Measurements from ENCODE around the gene HS3ST2.

Gene HS3ST2

GRCh38 chr16:22878955-22879354 is 65.0 kb downstream of the HS3ST2 start:
- H2BK5ac ChIP-seq (ENCODE audit: low read length): no peak overlapping the region
- H3K4ac ChIP-seq (ENCODE audit: low read length): no peak overlapping the region
- no CpG with 5 or more reads among the region's 6 CpGs for WGBS, 2 donors (ENCODE audit: extremely low coverage in 2 of 2, insufficient read length in 2 of 2, insufficient replicate concordance in 1 of 2)
- H4K8ac ChIP-seq (ENCODE audit: low read depth, low read length): no peak overlapping the region
- H3K4me2 ChIP-seq (ENCODE audit: insufficient read depth, low read length, poor library complexity, severe bottlenecking): no peak overlapping the region
- H3K79me1 ChIP-seq (ENCODE audit: low read depth, low read length): no peaks in the 10 kb centered on the region
- H3K9ac ChIP-seq (ENCODE audit: low read depth, low read length, poor library complexity): no peak overlapping the region
- no peak overlapping the region for H2BK15ac ChIP-seq (ENCODE audit: low read length)
- H3K18ac ChIP-seq (ENCODE audit: low read length): no peak overlapping the region
- no peak overlapping the region for H3K27ac ChIP-seq (replicated peaks; ENCODE audit: low read length)
- H2BK120ac ChIP-seq (ENCODE audit: low read depth, low read length): no peak overlapping the region
- H3K9me3 ChIP-seq (replicated peaks in 1 of 2; ENCODE audit: control insufficient read depth in 2 of 2, insufficient read depth in 1 of 2, low read depth in 1 of 2, low read length in 2 of 2): no peaks in the 10 kb centered on the region
- H3K23ac ChIP-seq (ENCODE audit: low read depth, low read length, poor library complexity): no peak overlapping the region
- DNase-seq (ENCODE audit: low spot score): no peak
- H3K36me3 ChIP-seq (replicated peaks in 1 of 2; ENCODE audit: control insufficient read depth in 2 of 2, insufficient read depth in 2 of 2, low read length in 2 of 2): no peaks in the 10 kb centered on the region
- no peak overlapping the region for H2BK12ac ChIP-seq (ENCODE audit: low read length)
- H4K91ac ChIP-seq (ENCODE audit: low read depth, low read length, poor library complexity): no peak overlapping the region
- H2AK5ac ChIP-seq (ENCODE audit: low read depth, low read length): no peak overlapping the region
- no peak overlapping the region for H2AFZ ChIP-seq (ENCODE audit: low read length)
- no peak overlapping the region for H3K14ac ChIP-seq (ENCODE audit: low read length)
- H3K4me1 ChIP-seq (ENCODE audit: control insufficient read depth in 2 of 2, insufficient read depth in 1 of 2, low read depth in 1 of 2, low read length in 2 of 2): no peaks in the 10 kb centered on the region
- H3K27me3 ChIP-seq (ENCODE audit: control insufficient read depth in 3 of 3, insufficient read depth in 3 of 3, low read depth in 1 of 3, low read length in 3 of 3): peaks cover 0 to 11% (median 0%) of the 10 kb centered on the region in 3 experiments
- no peak overlapping the region for H3K4me3 ChIP-seq (ENCODE audit: low read length in 2 of 2)

GRCh38 chr16:22879466-22879865 is 65.5 kb downstream of the HS3ST2 start:
- Histone ChIP-seq H3K4ac (ENCODE audit: low read length) (no peak overlapping the region), H3K9ac (ENCODE audit: low read depth, low read length, poor library complexity) (no peak overlapping the region), H4K8ac (ENCODE audit: low read depth, low read length) (no peak overlapping the region), H3K4me3 (ENCODE audit: low read length in 2 of 2) (peak overlapping the region in 1 of 2 donors; percentile 40), H3K27ac (replicated peaks; ENCODE audit: low read length) (no peak overlapping the region), H3K27me3 (ENCODE audit: control insufficient read depth in 3 of 3, insufficient read depth in 3 of 3, low read depth in 1 of 3, low read length in 3 of 3) (peaks cover 0 to 11% (median 0%) of the 10 kb centered on the region in 3 experiments), H2AK5ac (ENCODE audit: low read depth, low read length) (no peak overlapping the region), H2BK15ac (ENCODE audit: low read length) (no peak overlapping the region), H3K18ac (ENCODE audit: low read length) (no peak overlapping the region), H4K91ac (ENCODE audit: low read depth, low read length, poor library complexity) (no peak overlapping the region), H3K23ac (ENCODE audit: low read depth, low read length, poor library complexity) (peak overlapping the region; percentile 29), H2AFZ (ENCODE audit: low read length) (no peak overlapping the region), H3K36me3 (replicated peaks in 1 of 2; ENCODE audit: control insufficient read depth in 2 of 2, insufficient read depth in 2 of 2, low read length in 2 of 2) (no peaks in the 10 kb centered on the region), H2BK120ac (ENCODE audit: low read depth, low read length) (no peak overlapping the region), H3K9me3 (replicated peaks in 1 of 2; ENCODE audit: control insufficient read depth in 2 of 2, insufficient read depth in 1 of 2, low read depth in 1 of 2, low read length in 2 of 2) (no peaks in the 10 kb centered on the region), H2BK5ac (ENCODE audit: low read length) (no peak overlapping the region), H3K14ac (ENCODE audit: low read length) (no peak overlapping the region), H2BK12ac (ENCODE audit: low read length) (no peak overlapping the region), H3K4me1 (ENCODE audit: control insufficient read depth in 2 of 2, insufficient read depth in 1 of 2, low read depth in 1 of 2, low read length in 2 of 2) (no peaks in the 10 kb centered on the region), H3K4me2 (ENCODE audit: insufficient read depth, low read length, poor library complexity, severe bottlenecking) (no peak overlapping the region), H3K79me1 (ENCODE audit: low read depth, low read length) (no peaks in the 10 kb centered on the region)
- DNase-seq (ENCODE audit: low spot score): no peak
- no CpG with 5 or more reads among the region's 6 CpGs for WGBS, 2 donors (ENCODE audit: extremely low coverage in 2 of 2, insufficient read length in 2 of 2, insufficient replicate concordance in 1 of 2)

GRCh38 chr16:22882981-22883380 is 69.0 kb downstream of the HS3ST2 start:
- H3K4me2 ChIP-seq (ENCODE audit: insufficient read depth, low read length, poor library complexity, severe bottlenecking): no peak overlapping the region
- H3K23ac ChIP-seq (ENCODE audit: low read depth, low read length, poor library complexity): no peak overlapping the region
- no peak overlapping the region for H2BK12ac ChIP-seq (ENCODE audit: low read length)
- peaks cover 0 to 11% (median 0%) of the 10 kb centered on the region in 3 experiments for H3K27me3 ChIP-seq (ENCODE audit: control insufficient read depth in 3 of 3, insufficient read depth in 3 of 3, low read depth in 1 of 3, low read length in 3 of 3)
- H3K27ac ChIP-seq (replicated peaks; ENCODE audit: low read length): no peak overlapping the region
- no peak overlapping the region for H2BK15ac ChIP-seq (ENCODE audit: low read length)
- H4K8ac ChIP-seq (ENCODE audit: low read depth, low read length): no peak overlapping the region
- H4K91ac ChIP-seq (ENCODE audit: low read depth, low read length, poor library complexity): no peak overlapping the region
- no peak for DNase-seq (ENCODE audit: low spot score)
- no peak overlapping the region for H3K14ac ChIP-seq (ENCODE audit: low read length)
- no peak overlapping the region for H3K4ac ChIP-seq (ENCODE audit: low read length)
- no peak overlapping the region for H2AFZ ChIP-seq (ENCODE audit: low read length)
- no peak overlapping the region for H2BK5ac ChIP-seq (ENCODE audit: low read length)
- no peaks in the 10 kb centered on the region for H3K79me1 ChIP-seq (ENCODE audit: low read depth, low read length)
- H3K9ac ChIP-seq (ENCODE audit: low read depth, low read length, poor library complexity): no peak overlapping the region
- H2AK5ac ChIP-seq (ENCODE audit: low read depth, low read length): no peak overlapping the region
- H3K36me3 ChIP-seq (replicated peaks in 1 of 2; ENCODE audit: control insufficient read depth in 2 of 2, insufficient read depth in 2 of 2, low read length in 2 of 2): no peaks in the 10 kb centered on the region
- H3K9me3 ChIP-seq (replicated peaks in 1 of 2; ENCODE audit: control insufficient read depth in 2 of 2, insufficient read depth in 1 of 2, low read depth in 1 of 2, low read length in 2 of 2): no peaks in the 10 kb centered on the region
- H3K4me1 ChIP-seq (ENCODE audit: control insufficient read depth in 2 of 2, insufficient read depth in 1 of 2, low read depth in 1 of 2, low read length in 2 of 2): no peaks in the 10 kb centered on the region
- no peak overlapping the region for H3K4me3 ChIP-seq (ENCODE audit: low read length in 2 of 2)
- no peak overlapping the region for H2BK120ac ChIP-seq (ENCODE audit: low read depth, low read length)
- H3K18ac ChIP-seq (ENCODE audit: low read length): no peak overlapping the region

DNA sequence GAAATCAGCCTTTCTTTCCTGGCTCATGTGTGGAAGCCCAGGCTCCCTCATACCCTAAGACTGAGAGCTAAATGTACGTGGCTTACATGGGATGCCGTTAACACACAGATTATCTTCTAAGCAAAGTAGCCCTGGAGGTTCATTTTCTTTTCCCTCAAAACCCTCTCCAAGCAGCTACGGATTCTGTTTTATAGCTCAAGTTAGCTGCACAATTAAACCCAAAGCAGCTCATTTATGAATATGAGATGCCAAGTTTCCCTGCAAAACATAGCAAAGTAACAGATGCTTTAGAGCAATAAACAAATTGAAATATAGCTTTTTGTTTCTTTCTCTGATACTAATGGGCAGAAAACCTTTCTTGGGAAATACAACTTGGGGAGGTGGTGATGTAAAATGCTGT is 72.0 kb downstream of the HS3ST2 start:
- Histone ChIP-seq H3K27me3 (ENCODE audit: control insufficient read depth in 3 of 3, insufficient read depth in 3 of 3, low read depth in 1 of 3, low read length in 3 of 3) (no peaks in the 10 kb centered on the region), H3K4me2 (ENCODE audit: insufficient read depth, low read length, poor library complexity, severe bottlenecking) (no peak overlapping the region), H2BK5ac (ENCODE audit: low read length) (no peak overlapping the region), H3K27ac (replicated peaks; ENCODE audit: low read length) (no peak overlapping the region), H3K4me1 (ENCODE audit: control insufficient read depth in 2 of 2, insufficient read depth in 1 of 2, low read depth in 1 of 2, low read length in 2 of 2) (no peaks in the 10 kb centered on the region), H2AK5ac (ENCODE audit: low read depth, low read length) (no peak overlapping the region), H4K91ac (ENCODE audit: low read depth, low read length, poor library complexity) (no peak overlapping the region), H3K4me3 (ENCODE audit: low read length in 2 of 2) (no peak overlapping the region), H3K18ac (ENCODE audit: low read length) (no peak overlapping the region), H3K9ac (ENCODE audit: low read depth, low read length, poor library complexity) (no peak overlapping the region), H4K8ac (ENCODE audit: low read depth, low read length) (no peak overlapping the region), H3K36me3 (replicated peaks in 1 of 2; ENCODE audit: control insufficient read depth in 2 of 2, insufficient read depth in 2 of 2, low read length in 2 of 2) (no peaks in the 10 kb centered on the region), H3K4ac (ENCODE audit: low read length) (no peak overlapping the region), H3K14ac (ENCODE audit: low read length) (no peak overlapping the region), H2AFZ (ENCODE audit: low read length) (no peak overlapping the region), H2BK12ac (ENCODE audit: low read length) (no peak overlapping the region), H3K23ac (ENCODE audit: low read depth, low read length, poor library complexity) (no peak overlapping the region), H3K79me1 (ENCODE audit: low read depth, low read length) (no peaks in the 10 kb centered on the region), H3K9me3 (replicated peaks in 1 of 2; ENCODE audit: control insufficient read depth in 2 of 2, insufficient read depth in 1 of 2, low read depth in 1 of 2, low read length in 2 of 2) (no peaks in the 10 kb centered on the region), H2BK15ac (ENCODE audit: low read length) (no peak overlapping the region), H2BK120ac (ENCODE audit: low read depth, low read length) (no peak overlapping the region)
- no peak for DNase-seq (ENCODE audit: low spot score)
- WGBS, 2 donors (ENCODE audit: extremely low coverage in 2 of 2, insufficient read length in 2 of 2, insufficient replicate concordance in 1 of 2): no CpG with 5 or more reads among the region's 3 CpGs

All from neuronal stem cell (in vitro differentiated cells).